C4-2B (cell line): Measurements from ENCODE around the gene EFNB2.

Experiments
- H3K27ac ChIP-seq: fragments of 450-650 bp; 2 replicates; pipeline ENCODE4 v1.5.1; 2017
- CTCF ChIP-seq: fragments of 450-650 bp; conservative IDR thresholded peaks from 2 replicates; pipeline ENCODE4 v1.5.1; 2017; ENCODE audit warnings: mild to moderate bottlenecking
- ZFX ChIP-seq: fragments of 450-650 bp; IDR thresholded peaks from 2 replicates; pipeline ENCODE4 v1.6.1; 2017

The EFNB2 gene

GRCh38 chr13:106497079-106497478, 38.4 kb downstream of the EFNB2 start:
- H3K27ac ChIP-seq, result no peak overlapping the region
- TF ChIP-seq ZFX, result no peak
- no peak for TF ChIP-seq CTCF

- TF ChIP-seq CTCF, result no peak
- no peak for TF ChIP-seq ZFX
- no peak overlapping the region for H3K27ac ChIP-seq
Observed at GRCh38 chr13:106496072-106496997, 39.1 kb downstream of the EFNB2 start.

- TF ChIP-seq ZFX (no peak), CTCF (no peak)
- H3K27ac ChIP-seq, result no peak overlapping the region
Observed at GRCh38 chr13:106494936-106495335, 40.5 kb downstream of the EFNB2 start.

GRCh38 chr13:106494506-106494905, 41.0 kb downstream of the EFNB2 start:
- TF ChIP-seq ZFX (no peak), CTCF (no peak)
- H3K27ac ChIP-seq, result no peak overlapping the region

GRCh38 chr13:106493533-106494220, 41.8 kb downstream of the EFNB2 start:
- no peak overlapping the region for H3K27ac ChIP-seq
- TF ChIP-seq ZFX, result no peak
- no peak for TF ChIP-seq CTCF

- TF ChIP-seq CTCF (no peak), ZFX (no peak)
- no peak overlapping the region for H3K27ac ChIP-seq
Observed at GRCh38 chr13:106492588-106493475, 42.6 kb downstream of the EFNB2 start.
